GM12892 (cell line): Measurements from ENCODE around the gene IRF2.

ENCODE experiments used
- POLR2AphosphoS5 ChIP-seq: IDR thresholded peaks from 2 replicates; pipeline ENCODE4 v1.6.1; 2011; ENCODE audit warnings: low read depth, low read length, control low read depth
- TAF1 ChIP-seq: IDR thresholded peaks from 2 replicates; pipeline ENCODE4 v1.6.1; 2011; ENCODE audit warnings: low read depth, mild to moderate bottlenecking, control low read depth, low read length, borderline replicate concordance

- no peak for TF ChIP-seq TAF1
- TF ChIP-seq POLR2AphosphoS5 = no peak
Observed at GRCh38 chr4:184443318-184443717, 31.0 kb downstream of the IRF2 start.
